Neural cell (in vitro differentiated cells): ENCODE data around the gene SERINC2. TPM values are rescaled to one million over a fixed set of nuclear protein-coding genes. Genes with fewer than 3 reads are reported as not detected.

Experiments used
- H2AFZ ChIP-seq: fragments of 200-600, 300-800 bp; sonication (generic), shearing (Covaris generic); 2 replicates; pipeline ENCODE4 v1.6.0; 2014; ENCODE audit warnings: low read depth, mild to moderate bottlenecking, antibody characterized with exemption, low read length, moderate library complexity
- H3F3A ChIP-seq: fragments of 200-600 bp; shearing (Covaris generic); 2 replicates; pipeline ENCODE4 v1.6.1; 2016; ENCODE audit warnings: mild to moderate bottlenecking, moderate library complexity, mixed read lengths, antibody characterized with exemption, low read length; ENCODE audit not compliant: insufficient read depth, poor library complexity, severe bottlenecking
- H3K27ac ChIP-seq: fragments of 200-600, 300-800 bp; sonication (generic), shearing (Covaris generic); 2 replicates; pipeline ENCODE4 v1.5.1; 2014; ENCODE audit warnings: mild to moderate bottlenecking, low read length, moderate library complexity
- H3K27me3 ChIP-seq: fragments of 300-800, 200-600 bp; sonication (generic), shearing (Covaris generic); 2 replicates; pipeline ENCODE4 v1.6.0; 2014; ENCODE audit warnings: mild to moderate bottlenecking, low read depth, low read length, moderate library complexity; ENCODE audit not compliant: insufficient read depth
- H3K36me3 ChIP-seq: fragments of 300-800, 200-600 bp; sonication (generic), shearing (Covaris generic); 2 replicates; pipeline ENCODE4 v1.5.1; 2014; ENCODE audit warnings: mild to moderate bottlenecking, antibody characterized with exemption, low read length, moderate library complexity; ENCODE audit not compliant: insufficient read depth
- H3K4me2 ChIP-seq: fragments of 300-800, 200-600 bp; sonication (generic), shearing (Covaris generic); 2 replicates; pipeline ENCODE4 v1.6.0; 2014; ENCODE audit warnings: mild to moderate bottlenecking, low read length
- H3K4me3 ChIP-seq: fragments of 300-800, 200-600 bp; sonication (generic), shearing (Covaris generic); 2 replicates; pipeline ENCODE4 v1.5.1; 2014; ENCODE audit warnings: mild to moderate bottlenecking, low read length, moderate library complexity
- H3K79me2 ChIP-seq: fragments of 200-600 bp; shearing (Covaris generic); replicated peaks from 2 replicates; pipeline ENCODE4 v1.6.0; 2014; ENCODE audit warnings: mild to moderate bottlenecking, low read length, moderate library complexity; ENCODE audit not compliant: insufficient read depth
- H3K9ac ChIP-seq: fragments of 300-800, 200-600 bp; sonication (generic), shearing (Covaris generic); 2 replicates; pipeline ENCODE4 v1.6.1; 2016; ENCODE audit warnings: mild to moderate bottlenecking, low read length, mixed read lengths
- H3K9me2 ChIP-seq: fragments of 200-600 bp; shearing (Covaris generic); 2 replicates; pipeline ENCODE4 v1.6.1; 2016; ENCODE audit warnings: mild to moderate bottlenecking, low read length, mixed read lengths; ENCODE audit not compliant: insufficient read depth
- H3K9me3 ChIP-seq: fragments of 200-600, 300-800 bp; sonication (generic), shearing (Covaris generic); 2 replicates; pipeline ENCODE4 v1.6.1; 2016; ENCODE audit warnings: mild to moderate bottlenecking, mixed run types, low read length, moderate library complexity, mixed read lengths
- H4K20me1 ChIP-seq: fragments of 200-600 bp; shearing (Covaris generic); 2 replicates; pipeline ENCODE4 v1.6.1; 2016; ENCODE audit warnings: mild to moderate bottlenecking, mixed run types; ENCODE audit not compliant: insufficient read depth
- EP300 ChIP-seq: fragments of 450-650 bp; conservative IDR thresholded peaks from 2 replicates; pipeline ENCODE4 v1.6.1; 2014; ENCODE audit warnings: antibody characterized with exemption, mild to moderate bottlenecking, moderate library complexity; ENCODE audit not compliant: poor library complexity, severe bottlenecking
- EZH2 ChIP-seq: fragments of 200-600, 300-800 bp; shearing (Covaris generic), sonication (generic); IDR thresholded peaks from 2 replicates; pipeline ENCODE4 v1.6.1; 2014; ENCODE audit warnings: antibody characterized with exemption, low read length, borderline replicate concordance, mild to moderate bottlenecking; ENCODE audit not compliant: insufficient read depth, poor library complexity, severe bottlenecking
- MXI1 ChIP-seq: fragments of 450-650 bp; conservative IDR thresholded peaks from 2 replicates; pipeline ENCODE4 v1.6.1; 2014; ENCODE audit warnings: antibody characterized with exemption, mild to moderate bottlenecking; ENCODE audit not compliant: poor library complexity, severe bottlenecking
- POLR2AphosphoS5 ChIP-seq: IDR thresholded peaks from 2 replicates; pipeline ENCODE4 v1.6.1; 2012
- RAD21 ChIP-seq: fragments of 450-650 bp; conservative IDR thresholded peaks from 2 replicates; pipeline ENCODE4 v1.6.1; 2014; ENCODE audit warnings: antibody characterized with exemption, mild to moderate bottlenecking, moderate library complexity
- SMC3 ChIP-seq: fragments of 450-650 bp; conservative IDR thresholded peaks from 2 replicates; pipeline ENCODE4 v1.6.1; 2014; ENCODE audit warnings: antibody characterized with exemption, mild to moderate bottlenecking, moderate library complexity; ENCODE audit not compliant: poor library complexity
- TAF1 ChIP-seq: IDR thresholded peaks from 2 replicates; pipeline ENCODE4 v1.6.1; 2012; ENCODE audit warnings: low read depth
- polyA plus RNA-seq: library from polyadenylated mRNA; depleted of rRNA; stranded (reverse); fragments of >200 nt; gene quantifications from 2 replicates; pipeline ENCODE4 v1.2.3, GENCODE V29; 2014
- TF ChIP-seq, protein P1 (sequence below): IDR thresholded peaks from 2 replicates; pipeline ENCODE4 v1.6.1; 2012; ENCODE audit warnings: borderline replicate concordance
- TF ChIP-seq, protein P2 (sequence below): fragments of 450-650 bp; IDR thresholded peaks from 2 replicates; pipeline ENCODE4 v1.5.1; 2014; ENCODE audit warnings: antibody characterized with exemption, mild to moderate bottlenecking, moderate library complexity; ENCODE audit not compliant: poor library complexity, severe bottlenecking

The SERINC2 gene
- polyA plus RNA-seq, 1 donor from 2014 or later: 8.6 TPM

GRCh38 chr1:31410871-31411270 lies 2.1 kb upstream of the SERINC2 start:
- Histone ChIP-seq H3K36me3 (no peaks in the 10 kb centered on the region), H3K27me3 (no peaks in the 10 kb centered on the region), H3K4me2 (no peak overlapping the region), H3K4me3 (no peak overlapping the region), H3K9ac (no peak overlapping the region), H3F3A (peaks cover 8% of the 10 kb centered on the region), H2AFZ (no peak overlapping the region), H3K79me2 (peaks cover 19% of the 10 kb centered on the region), H3K9me3 (no peaks in the 10 kb centered on the region), H3K9me2 (no peaks in the 10 kb centered on the region), H4K20me1 (no peaks in the 10 kb centered on the region), H3K27ac (no peak overlapping the region)
- TF ChIP-seq RAD21 (no peak), EZH2 (no peak), EP300 (no peak), SMC3 (no peak), POLR2AphosphoS5 (no peak), MXI1 (no peak), TAF1 (no peak)
- TF ChIP-seq, protein P1, sequence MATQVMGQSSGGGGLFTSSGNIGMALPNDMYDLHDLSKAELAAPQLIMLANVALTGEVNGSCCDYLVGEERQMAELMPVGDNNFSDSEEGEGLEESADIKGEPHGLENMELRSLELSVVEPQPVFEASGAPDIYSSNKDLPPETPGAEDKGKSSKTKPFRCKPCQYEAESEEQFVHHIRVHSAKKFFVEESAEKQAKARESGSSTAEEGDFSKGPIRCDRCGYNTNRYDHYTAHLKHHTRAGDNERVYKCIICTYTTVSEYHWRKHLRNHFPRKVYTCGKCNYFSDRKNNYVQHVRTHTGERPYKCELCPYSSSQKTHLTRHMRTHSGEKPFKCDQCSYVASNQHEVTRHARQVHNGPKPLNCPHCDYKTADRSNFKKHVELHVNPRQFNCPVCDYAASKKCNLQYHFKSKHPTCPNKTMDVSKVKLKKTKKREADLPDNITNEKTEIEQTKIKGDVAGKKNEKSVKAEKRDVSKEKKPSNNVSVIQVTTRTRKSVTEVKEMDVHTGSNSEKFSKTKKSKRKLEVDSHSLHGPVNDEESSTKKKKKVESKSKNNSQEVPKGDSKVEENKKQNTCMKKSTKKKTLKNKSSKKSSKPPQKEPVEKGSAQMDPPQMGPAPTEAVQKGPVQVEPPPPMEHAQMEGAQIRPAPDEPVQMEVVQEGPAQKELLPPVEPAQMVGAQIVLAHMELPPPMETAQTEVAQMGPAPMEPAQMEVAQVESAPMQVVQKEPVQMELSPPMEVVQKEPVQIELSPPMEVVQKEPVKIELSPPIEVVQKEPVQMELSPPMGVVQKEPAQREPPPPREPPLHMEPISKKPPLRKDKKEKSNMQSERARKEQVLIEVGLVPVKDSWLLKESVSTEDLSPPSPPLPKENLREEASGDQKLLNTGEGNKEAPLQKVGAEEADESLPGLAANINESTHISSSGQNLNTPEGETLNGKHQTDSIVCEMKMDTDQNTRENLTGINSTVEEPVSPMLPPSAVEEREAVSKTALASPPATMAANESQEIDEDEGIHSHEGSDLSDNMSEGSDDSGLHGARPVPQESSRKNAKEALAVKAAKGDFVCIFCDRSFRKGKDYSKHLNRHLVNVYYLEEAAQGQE: no peak
- TF ChIP-seq, protein P2, sequence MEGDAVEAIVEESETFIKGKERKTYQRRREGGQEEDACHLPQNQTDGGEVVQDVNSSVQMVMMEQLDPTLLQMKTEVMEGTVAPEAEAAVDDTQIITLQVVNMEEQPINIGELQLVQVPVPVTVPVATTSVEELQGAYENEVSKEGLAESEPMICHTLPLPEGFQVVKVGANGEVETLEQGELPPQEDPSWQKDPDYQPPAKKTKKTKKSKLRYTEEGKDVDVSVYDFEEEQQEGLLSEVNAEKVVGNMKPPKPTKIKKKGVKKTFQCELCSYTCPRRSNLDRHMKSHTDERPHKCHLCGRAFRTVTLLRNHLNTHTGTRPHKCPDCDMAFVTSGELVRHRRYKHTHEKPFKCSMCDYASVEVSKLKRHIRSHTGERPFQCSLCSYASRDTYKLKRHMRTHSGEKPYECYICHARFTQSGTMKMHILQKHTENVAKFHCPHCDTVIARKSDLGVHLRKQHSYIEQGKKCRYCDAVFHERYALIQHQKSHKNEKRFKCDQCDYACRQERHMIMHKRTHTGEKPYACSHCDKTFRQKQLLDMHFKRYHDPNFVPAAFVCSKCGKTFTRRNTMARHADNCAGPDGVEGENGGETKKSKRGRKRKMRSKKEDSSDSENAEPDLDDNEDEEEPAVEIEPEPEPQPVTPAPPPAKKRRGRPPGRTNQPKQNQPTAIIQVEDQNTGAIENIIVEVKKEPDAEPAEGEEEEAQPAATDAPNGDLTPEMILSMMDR: no peak

GRCh38 chr1:31412205-31412604 lies 808 bp upstream of the SERINC2 start:
- no peaks in the 10 kb centered on the region for H3K27me3 ChIP-seq
- H3K4me2 ChIP-seq: peak overlapping the region; percentile 84
- TF ChIP-seq TAF1: no peak
- no peak for TF ChIP-seq EZH2
- TF ChIP-seq, protein P2: no peak
- no peak for TF ChIP-seq SMC3
- TF ChIP-seq RAD21: no peak
- TF ChIP-seq EP300: no peak
- TF ChIP-seq POLR2AphosphoS5: no peak
- TF ChIP-seq, protein P1: no peak
- no peak for TF ChIP-seq MXI1
- peak overlapping the region; percentile 100 for H3K9ac ChIP-seq
- H3K4me3 ChIP-seq: peak overlapping the region; percentile 95
- no peaks in the 10 kb centered on the region for H3K36me3 ChIP-seq
- no peaks in the 10 kb centered on the region for H3K9me3 ChIP-seq
- H4K20me1 ChIP-seq: no peaks in the 10 kb centered on the region
- H3K79me2 ChIP-seq: peaks cover 27% of the 10 kb centered on the region
- H2AFZ ChIP-seq: no peak overlapping the region
- H3K9me2 ChIP-seq: no peaks in the 10 kb centered on the region
- H3F3A ChIP-seq: peaks cover 8% of the 10 kb centered on the region
- H3K27ac ChIP-seq: peak overlapping the region; percentile 76
